ENCODE results near the gene FASN.

FASN gene

GRCh38 chr17:82078433-82078832 lies 19.6 kb downstream of the FASN start:
- DNase-seq: no peak

- peak in 3 of 51 donors; percentile 8 to 42 (median 22) for DNase-seq
These were observed 20.2 kb downstream of the FASN start for GRCh38 chr17:82077617-82078358.

- no peak for DNase-seq
These were observed 21.0 kb downstream of the FASN start for GRCh38 chr17:82076785-82077591.

- no peak for DNase-seq
These were observed 21.8 kb downstream of the FASN start for GRCh38 chr17:82076018-82076784.

GRCh38 chr17:82073446-82073845 lies 24.6 kb downstream of the FASN start:
- DNase-seq: no peak

- DNase-seq: no peak
These were observed 25.2 kb downstream of the FASN start for GRCh38 chr17:82072827-82073226.

- DNase-seq: no peak
These were observed 27.4 kb downstream of the FASN start for GRCh38 chr17:82070611-82071010.

- peak in 39 of 51 donors; percentile 8 to 75 (median 36) for DNase-seq
These were observed 32.3 kb downstream of the FASN start, which contains the start of gene DUS1L for GRCh38 chr17:82065638-82066303. DUS1L (minus strand) TSS chr17:82065804; CDS start chr17:82065059, 745 bp downstream.

GRCh38 chr17:82065193-82065637 lies 32.8 kb downstream of the FASN start:
- DNase-seq: peak in 1 of 51 donors; percentile 43

- DNase-seq: no peak
These were observed 33.4 kb downstream of the FASN start for GRCh38 chr17:82064433-82065192.

- DNase-seq: no peak
These were observed 34.3 kb downstream of the FASN start for GRCh38 chr17:82063424-82064415.

- no peak for DNase-seq
These were observed 35.1 kb downstream of the FASN start for GRCh38 chr17:82062984-82063368.

- DNase-seq: no peak
These were observed 35.7 kb downstream of the FASN start for GRCh38 chr17:82062076-82062983.

- no peak for DNase-seq
These were observed 36.8 kb downstream of the FASN start for GRCh38 chr17:82061047-82061925.

GRCh38 chr17:82060614-82061013 lies 37.4 kb downstream of the FASN start:
- no peak for DNase-seq

- no peak for DNase-seq
These were observed 38.0 kb downstream of the FASN start for GRCh38 chr17:82060001-82060380.

Measured in hypothalamus (tissue), 51 donors.